SK-N-SH (cell line): ENCODE data around the gene ETF1.

ENCODE experiments used
- RAD21 ChIP-seq: IDR thresholded peaks from 2 replicates; pipeline ENCODE4 v1.6.1; 2012; ENCODE audit warnings: mild to moderate bottlenecking, low read length
- TF ChIP-seq, protein P1 (sequence below): IDR thresholded peaks from 2 replicates; pipeline ENCODE4 v1.4.0; 2012; ENCODE audit warnings: low read depth
- TF ChIP-seq, protein P2 (sequence below): IDR thresholded peaks from 2 replicates; pipeline ENCODE4 v1.6.1; 2012; ENCODE audit warnings: mild to moderate bottlenecking, low read depth, low read length, moderate library complexity
- TF ChIP-seq, protein P3 (sequence below): fragments of 200-600 bp; sonication (generic); IDR thresholded peaks from 2 replicates; pipeline ENCODE4 v1.6.1; 2017; ENCODE audit warnings: antibody characterized with exemption, mild to moderate bottlenecking, moderate library complexity
- TF ChIP-seq, protein P4 (sequence below): IDR thresholded peaks from 2 replicates; pipeline ENCODE4; 2012
- TF ChIP-seq, protein P5 (sequence below): IDR thresholded peaks from 2 replicates; pipeline ENCODE4 v1.4.0; 2012; ENCODE audit warnings: low read depth, borderline replicate concordance

DNA sequence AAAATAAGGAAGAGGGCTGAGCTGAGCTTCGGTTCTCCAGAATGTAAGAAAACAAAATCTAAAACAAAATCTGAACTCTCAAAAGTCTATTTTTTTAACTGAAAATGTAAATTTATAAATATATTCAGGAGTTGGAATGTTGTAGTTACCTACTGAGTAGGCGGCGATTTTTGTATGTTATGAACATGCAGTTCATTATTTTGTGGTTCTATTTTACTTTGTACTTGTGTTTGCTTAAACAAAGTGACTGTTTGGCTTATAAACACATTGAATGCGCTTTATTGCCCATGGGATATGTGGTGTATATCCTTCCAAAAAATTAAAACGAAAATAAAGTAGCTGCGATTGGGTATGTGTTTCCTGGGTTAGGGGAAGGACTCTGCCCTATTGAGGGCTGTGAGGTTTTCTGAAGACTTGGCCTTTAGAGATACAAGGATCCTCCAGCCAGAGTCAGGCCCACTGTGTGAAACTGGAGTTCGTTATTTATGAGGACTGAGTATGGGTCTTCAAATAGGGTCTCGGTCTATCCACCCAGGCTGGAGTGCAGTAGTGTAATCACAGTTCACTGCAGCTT, 74.0 kb downstream of the ETF1 start:
- TF ChIP-seq, protein P1, sequence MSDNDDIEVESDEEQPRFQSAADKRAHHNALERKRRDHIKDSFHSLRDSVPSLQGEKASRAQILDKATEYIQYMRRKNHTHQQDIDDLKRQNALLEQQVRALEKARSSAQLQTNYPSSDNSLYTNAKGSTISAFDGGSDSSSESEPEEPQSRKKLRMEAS = no peak
- TF ChIP-seq, protein P2, sequence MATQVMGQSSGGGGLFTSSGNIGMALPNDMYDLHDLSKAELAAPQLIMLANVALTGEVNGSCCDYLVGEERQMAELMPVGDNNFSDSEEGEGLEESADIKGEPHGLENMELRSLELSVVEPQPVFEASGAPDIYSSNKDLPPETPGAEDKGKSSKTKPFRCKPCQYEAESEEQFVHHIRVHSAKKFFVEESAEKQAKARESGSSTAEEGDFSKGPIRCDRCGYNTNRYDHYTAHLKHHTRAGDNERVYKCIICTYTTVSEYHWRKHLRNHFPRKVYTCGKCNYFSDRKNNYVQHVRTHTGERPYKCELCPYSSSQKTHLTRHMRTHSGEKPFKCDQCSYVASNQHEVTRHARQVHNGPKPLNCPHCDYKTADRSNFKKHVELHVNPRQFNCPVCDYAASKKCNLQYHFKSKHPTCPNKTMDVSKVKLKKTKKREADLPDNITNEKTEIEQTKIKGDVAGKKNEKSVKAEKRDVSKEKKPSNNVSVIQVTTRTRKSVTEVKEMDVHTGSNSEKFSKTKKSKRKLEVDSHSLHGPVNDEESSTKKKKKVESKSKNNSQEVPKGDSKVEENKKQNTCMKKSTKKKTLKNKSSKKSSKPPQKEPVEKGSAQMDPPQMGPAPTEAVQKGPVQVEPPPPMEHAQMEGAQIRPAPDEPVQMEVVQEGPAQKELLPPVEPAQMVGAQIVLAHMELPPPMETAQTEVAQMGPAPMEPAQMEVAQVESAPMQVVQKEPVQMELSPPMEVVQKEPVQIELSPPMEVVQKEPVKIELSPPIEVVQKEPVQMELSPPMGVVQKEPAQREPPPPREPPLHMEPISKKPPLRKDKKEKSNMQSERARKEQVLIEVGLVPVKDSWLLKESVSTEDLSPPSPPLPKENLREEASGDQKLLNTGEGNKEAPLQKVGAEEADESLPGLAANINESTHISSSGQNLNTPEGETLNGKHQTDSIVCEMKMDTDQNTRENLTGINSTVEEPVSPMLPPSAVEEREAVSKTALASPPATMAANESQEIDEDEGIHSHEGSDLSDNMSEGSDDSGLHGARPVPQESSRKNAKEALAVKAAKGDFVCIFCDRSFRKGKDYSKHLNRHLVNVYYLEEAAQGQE = no peak
- TF ChIP-seq, protein P3, sequence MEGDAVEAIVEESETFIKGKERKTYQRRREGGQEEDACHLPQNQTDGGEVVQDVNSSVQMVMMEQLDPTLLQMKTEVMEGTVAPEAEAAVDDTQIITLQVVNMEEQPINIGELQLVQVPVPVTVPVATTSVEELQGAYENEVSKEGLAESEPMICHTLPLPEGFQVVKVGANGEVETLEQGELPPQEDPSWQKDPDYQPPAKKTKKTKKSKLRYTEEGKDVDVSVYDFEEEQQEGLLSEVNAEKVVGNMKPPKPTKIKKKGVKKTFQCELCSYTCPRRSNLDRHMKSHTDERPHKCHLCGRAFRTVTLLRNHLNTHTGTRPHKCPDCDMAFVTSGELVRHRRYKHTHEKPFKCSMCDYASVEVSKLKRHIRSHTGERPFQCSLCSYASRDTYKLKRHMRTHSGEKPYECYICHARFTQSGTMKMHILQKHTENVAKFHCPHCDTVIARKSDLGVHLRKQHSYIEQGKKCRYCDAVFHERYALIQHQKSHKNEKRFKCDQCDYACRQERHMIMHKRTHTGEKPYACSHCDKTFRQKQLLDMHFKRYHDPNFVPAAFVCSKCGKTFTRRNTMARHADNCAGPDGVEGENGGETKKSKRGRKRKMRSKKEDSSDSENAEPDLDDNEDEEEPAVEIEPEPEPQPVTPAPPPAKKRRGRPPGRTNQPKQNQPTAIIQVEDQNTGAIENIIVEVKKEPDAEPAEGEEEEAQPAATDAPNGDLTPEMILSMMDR = no peak
- TF ChIP-seq, protein P4, sequence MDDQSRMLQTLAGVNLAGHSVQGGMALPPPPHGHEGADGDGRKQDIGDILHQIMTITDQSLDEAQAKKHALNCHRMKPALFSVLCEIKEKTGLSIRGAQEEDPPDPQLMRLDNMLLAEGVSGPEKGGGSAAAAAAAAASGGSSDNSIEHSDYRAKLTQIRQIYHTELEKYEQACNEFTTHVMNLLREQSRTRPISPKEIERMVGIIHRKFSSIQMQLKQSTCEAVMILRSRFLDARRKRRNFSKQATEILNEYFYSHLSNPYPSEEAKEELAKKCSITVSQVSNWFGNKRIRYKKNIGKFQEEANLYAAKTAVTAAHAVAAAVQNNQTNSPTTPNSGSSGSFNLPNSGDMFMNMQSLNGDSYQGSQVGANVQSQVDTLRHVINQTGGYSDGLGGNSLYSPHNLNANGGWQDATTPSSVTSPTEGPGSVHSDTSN = no peak
- TF ChIP-seq, protein P5, sequence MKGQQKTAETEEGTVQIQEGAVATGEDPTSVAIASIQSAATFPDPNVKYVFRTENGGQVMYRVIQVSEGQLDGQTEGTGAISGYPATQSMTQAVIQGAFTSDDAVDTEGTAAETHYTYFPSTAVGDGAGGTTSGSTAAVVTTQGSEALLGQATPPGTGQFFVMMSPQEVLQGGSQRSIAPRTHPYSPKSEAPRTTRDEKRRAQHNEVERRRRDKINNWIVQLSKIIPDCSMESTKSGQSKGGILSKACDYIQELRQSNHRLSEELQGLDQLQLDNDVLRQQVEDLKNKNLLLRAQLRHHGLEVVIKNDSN = no peak
- no peak for TF ChIP-seq RAD21
